Transverse colon (tissue), 4 donors: ENCODE measurements around the gene LAPTM4A. TPM values are rescaled to one million over a fixed set of nuclear protein-coding genes. Genes with fewer than 3 reads are reported as not detected.

Experiments used
- DNase-seq: peaks from one replicate; pipeline ENCODE4 v3.0.0-alpha.2; 2019
- H3K27ac ChIP-seq, 4 donors: fragments of 200-600 bp; sonication (generic); 2 replicates each; pipeline ENCODE4 v1.5.1; 2016 to 2018; ENCODE audit warnings: inconsistent platforms in 4 of 4
- H3K27me3 ChIP-seq: fragments of 200-600 bp; sonication (generic); 2 replicates; pipeline ENCODE4 v1.5.1; 2017; ENCODE audit warnings: inconsistent platforms
- H3K36me3 ChIP-seq, 4 donors: fragments of 200-600 bp; sonication (generic); 2 replicates each; pipeline ENCODE4 v1.5.1; 2017 to 2019; ENCODE audit warnings: inconsistent platforms in 4 of 4
- H3K4me1 ChIP-seq, 4 donors: fragments of 200-600 bp; sonication (generic); 2 replicates each; pipeline ENCODE4 v1.5.1; 2017 to 2020; ENCODE audit warnings: inconsistent platforms in 4 of 4
- H3K4me3 ChIP-seq, 4 donors: fragments of 200-600 bp; sonication (generic); 1 replicate in 1 of 4; 2 replicates in 3 of 4; pipeline versions ENCODE4 v1.5.1 to v1.6.1; 2017 to 2019; ENCODE audit warnings: inconsistent platforms in 4 of 4
- H3K9me3 ChIP-seq, 2 donors: fragments of 200-600 bp; sonication (generic); 2 replicates each; pipeline ENCODE4 v1.5.1; 2017 to 2019; ENCODE audit warnings: inconsistent platforms in 2 of 2
- CTCF ChIP-seq, 5 experiments: fragments of 200-600 bp in 3 of 5; fragments of 450-650 bp in 2 of 5; sonication (generic) in 3 of 5; IDR thresholded peaks; 1 replicate in 2 of 5; 2 replicates in 3 of 5; pipeline ENCODE4 v1.5.1; 2016 to 2017; ENCODE audit warnings: antibody characterized with exemption in 5 of 5, inconsistent platforms in 3 of 5, mild to moderate bottlenecking in 2 of 5, moderate library complexity in 1 of 5
- EP300 ChIP-seq: sonication (generic); formaldehyde crosslinking; IDR thresholded peaks from one replicate; pipeline ENCODE4 v1.6.1; 2017; ENCODE audit warnings: antibody characterized with exemption, low read depth
- POLR2A ChIP-seq: fragments of 450-650 bp; IDR thresholded peaks from one replicate; pipeline ENCODE4 v1.6.1; 2016; ENCODE audit warnings: antibody characterized with exemption, mild to moderate bottlenecking, moderate library complexity
- POLR2AphosphoS5 ChIP-seq, 3 donors: sonication (generic); formaldehyde crosslinking; IDR thresholded peaks; one replicate each; pipeline ENCODE4 v1.6.1; 2016; ENCODE audit warnings: antibody characterized with exemption in 3 of 3
- WGBS, 2 donors: methylation state at CpG; one replicate each; pipeline ENCODE4 v1.1.5; 2018; ENCODE audit warnings: low coverage in 1 of 2; 5-methylcytosine and 5-hydroxymethylcytosine counted together
- in situ Hi-C, 4 donors: fragments of 200-750 bp; cut with MboI; loops; one replicate each; pipeline versions ENCODE4 v1.15.0 to v1.15.1; 2017; ENCODE audit warnings: low sequenced_read_pairs in 3 of 4, low pct_ligation_motif_present in 1 of 4, low pct_unique_long_range_greater_than_20kb in 1 of 4
- intact Hi-C: fragments of 100-400 bp; cut with DNase I; formaldehyde crosslinking; loops from one replicate; pipeline ENCODE4 v1.15.1; 2023; ENCODE audit warnings: low total_unique reads
- total RNA-seq, 4 donors: library from RNA; depleted of rRNA; stranded (reverse); fragments of >200 nt; gene quantifications; one replicate each; pipeline ENCODE4 v1.1.0, GENCODE V29; 2016

The LAPTM4A gene
- total RNA-seq = 100 to 1,000 TPM in 2 of 4 donors, 10 to 100 TPM in 2; 19.3 to 122 (median 75.3) TPM

- H3K27ac ChIP-seq = peak within 1 kb of the TSS; percentile 96 to 99 (median 98)
- DNase-seq = peak; percentile 98
- TF ChIP-seq POLR2AphosphoS5 (IDR thresholded peaks at IDR 0.05) (peak; percentile 96 to 97 (median 97)), EP300 (no peak), POLR2A (peak; percentile 91), CTCF (IDR thresholded peaks at IDR 0.05) (peak in 4 of 5 experiments; percentile 9 to 68 (median 38))
- peaks cover 5 to 40% (median 30%) of the 10 kb centered on the region in 4 donors for H3K4me1 ChIP-seq
- 1 to 2% methylated on average over 9 to 45 of the region's 45 CpGs for WGBS, 2 donors
- H3K27me3 ChIP-seq = peaks cover 4% of the 10 kb centered on the region
- H3K4me3 ChIP-seq = peak within 1 kb of the TSS; percentile 58 to 91 (median 74)
- in situ Hi-C loops = no loop called here
- no peaks in the 10 kb centered on the region for H3K36me3 ChIP-seq
- H3K9me3 ChIP-seq = no peaks in the 10 kb centered on the region
- intact Hi-C loops = no loop called here
These were observed at the start of gene LAPTM4A for GRCh38 chr2:20051532-20052228. Gene LAPTM4A (minus strand): TSS chr2:20051628. CDS start chr2:20051520, 108 bp downstream.

GRCh38 chr2:20100711-20101110 is 49.3 kb upstream of the LAPTM4A start:
- Histone ChIP-seq H3K4me1 (peaks cover 0 to 8% (median 1%) of the 10 kb centered on the region in 4 donors), H3K4me3 (no peak overlapping the region), H3K36me3 (no peaks in the 10 kb centered on the region), H3K27me3 (no peaks in the 10 kb centered on the region), H3K9me3 (peaks cover 0 to 5% of the 10 kb centered on the region in 2 donors), H3K27ac (no peak overlapping the region)
- DNase-seq = no peak
- WGBS, 2 donors = 60 to 80% methylated on average over 1 to 4 of the region's 4 CpGs
- intact Hi-C loops = loop anchor here (10.0 kb wide), 1 partner anchor 124 kb away; the partner anchor contains the start of gene SDC1
- in situ Hi-C loops = no loop called here
- TF ChIP-seq EP300 (no peak), POLR2AphosphoS5 (IDR thresholded peaks at IDR 0.05) (no peak), POLR2A (no peak), CTCF (IDR thresholded peaks at IDR 0.05) (no peak)

GRCh38 chr2:20099780-20100179 is 48.4 kb upstream of the LAPTM4A start:
- no peak overlapping the region for H3K27ac ChIP-seq
- DNase-seq = no peak
- H3K4me1 ChIP-seq = peaks cover 0 to 4% (median 1%) of the 10 kb centered on the region in 4 donors
- peaks cover 0 to 5% of the 10 kb centered on the region in 2 donors for H3K9me3 ChIP-seq
- H3K27me3 ChIP-seq = no peaks in the 10 kb centered on the region
- 79 to 92% methylated on average over 2 to 6 of the region's 6 CpGs for WGBS, 2 donors
- H3K4me3 ChIP-seq = no peak overlapping the region
- H3K36me3 ChIP-seq = no peaks in the 10 kb centered on the region
- in situ Hi-C loops = loop anchor here in 2 of 4 donors (10.0 kb wide), 2 partner anchors 85 to 135 kb away; partner anchors contain the start of gene MATN3 (in 2 of the 2)
- no peak for TF ChIP-seq POLR2A
- TF ChIP-seq CTCF (IDR thresholded peaks at IDR 0.05) = no peak
- no peak for TF ChIP-seq EP300
- no peak for TF ChIP-seq POLR2AphosphoS5 (IDR thresholded peaks at IDR 0.05)
- intact Hi-C loops = loop anchor here (2.0 to 10.0 kb wide), 2 partner anchors 85 to 125 kb away; partner anchors contain the start of gene SDC1

- peak; percentile 88 for DNase-seq
- Histone ChIP-seq H3K4me1 (peaks cover 0 to 9% (median 1%) of the 10 kb centered on the region in 4 donors), H3K36me3 (no peaks in the 10 kb centered on the region), H3K27me3 (no peaks in the 10 kb centered on the region), H3K4me3 (no peak overlapping the region), H3K27ac (no peak overlapping the region), H3K9me3 (peaks cover 0 to 5% of the 10 kb centered on the region in 2 donors)
- WGBS, 2 donors = 0 to 22% methylated on average over 5 to 21 of the region's 21 CpGs
- TF ChIP-seq POLR2AphosphoS5 (IDR thresholded peaks at IDR 0.05) (no peak), CTCF (IDR thresholded peaks at IDR 0.05) (peak; percentile 86 to 91 (median 89))
- intact Hi-C loops = loop anchor here (2.0 kb wide), 1 partner anchor 83 kb away; no protein-coding TSS in a partner anchor
- in situ Hi-C loops = loop anchor here in 2 of 4 donors (10.0 kb wide), 2 partner anchors 83 to 133 kb away; partner anchors contain the start of gene MATN3 (in 2 of the 2)
These were observed 46.7 kb upstream of the LAPTM4A start for GRCh38 chr2:20097889-20098714.
